Activated T-helper 1 cell treated with anti-CD3 and anti-CD28 coated beads, Interleukin-12 subunit alpha, Interleukin-12 subunit beta, Interleukin-2, Interleukin-4 antibody, amounts not matched to agents 30 ng/mL and 10 ng/mL and 1 ng/mL, durations not matched to agents 14 hours and 24 hours and 36 hours (primary cell): ENCODE measurements around the gene TOPORS. TPM values are rescaled to one million over a fixed set of nuclear protein-coding genes. Genes with fewer than 3 reads are reported as not detected.
"Not testable (repeated sequence)": the region's sequence is repeated elsewhere in the genome, so short reads cannot be mapped to it uniquely, and the experiment has no call there.

Experiments
- DNase-seq: peaks from one replicate; pipeline ENCODE4 v3.0.0; 2021; ENCODE audit warnings: low spot score
- H3K27ac Mint-ChIP-seq: one replicate; pipeline ENCODE4 v1.8.0; 2021; ENCODE audit warnings: mild to moderate bottlenecking, mixed read lengths
- H3K27me3 Mint-ChIP-seq: one replicate; pipeline ENCODE4 v1.8.0; 2022; ENCODE audit warnings: mild to moderate bottlenecking, moderate library complexity, mixed read lengths; ENCODE audit not compliant: insufficient read depth
- H3K36me3 Mint-ChIP-seq: one replicate; pipeline ENCODE4 v1.8.0; 2021; ENCODE audit warnings: low read depth, mixed read lengths
- H3K4me1 Mint-ChIP-seq: one replicate; pipeline ENCODE4 v1.8.0; 2021; ENCODE audit warnings: low read depth, mixed read lengths
- H3K4me3 Mint-ChIP-seq: one replicate; pipeline ENCODE4 v1.8.0; 2021; ENCODE audit warnings: mild to moderate bottlenecking, moderate library complexity, mixed read lengths
- H3K9me3 Mint-ChIP-seq: one replicate; pipeline ENCODE4 v1.8.0; 2021; ENCODE audit warnings: mixed read lengths
- intact Hi-C: fragments of 100-400 bp; cut with micrococcal nuclease; formaldehyde crosslinking; loops from one replicate; pipeline ENCODE4 v1.15.1; 2024
- total RNA-seq: library from RNA; stranded (reverse); gene quantifications from 2 replicates; pipeline ENCODE4 v1.2.3, GENCODE V29; 2022

Gene TOPORS
- total RNA-seq, 1 donor from 2014 or later, result 15.1 TPM

DNA sequence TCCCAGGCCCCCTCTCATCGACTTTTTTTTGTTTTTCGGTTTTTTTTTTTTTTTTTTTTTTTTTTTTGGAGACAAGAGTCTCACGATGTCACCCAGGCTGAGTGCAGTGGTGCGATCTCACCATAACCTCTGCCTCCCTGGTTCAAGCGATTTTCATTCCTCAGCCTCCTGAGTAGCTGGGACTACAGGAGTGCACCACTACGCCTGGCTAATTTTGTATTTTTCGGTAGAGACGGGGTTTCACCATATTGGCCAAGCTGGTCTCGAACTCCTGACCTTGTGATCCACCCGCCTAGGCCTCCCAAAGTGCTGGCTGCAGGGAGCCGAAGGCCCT lies 27.9 kb downstream of the TOPORS start:
- H3K36me3 Mint-ChIP-seq, result peaks cover 21% of the 10 kb centered on the region
- H3K27ac Mint-ChIP-seq, intact Hi-C loops: not testable (repeated sequence)

DNA sequence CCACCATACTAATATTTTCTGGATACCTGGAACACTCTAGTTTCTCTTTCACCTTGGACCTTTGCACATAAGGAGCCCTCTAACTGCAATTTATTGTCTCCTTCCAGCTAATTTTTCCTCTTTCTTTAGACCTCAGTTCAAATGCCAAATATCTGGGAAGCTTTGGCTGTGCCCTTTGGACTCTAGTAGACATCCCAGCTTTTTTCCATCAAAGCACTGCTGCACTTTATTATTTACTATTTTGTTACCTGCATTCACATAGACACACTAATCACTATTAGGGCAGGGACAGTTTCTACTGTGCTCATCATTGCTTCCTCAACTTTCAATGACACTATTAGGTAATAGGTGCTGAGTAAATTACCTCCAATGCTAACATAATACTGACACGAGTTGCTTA lies 28.5 kb downstream of the TOPORS start:
- Mint-ChIP-seq H3K36me3 (peaks cover 21% of the 10 kb centered on the region), H3K27ac (peak overlapping the region; percentile 4), H3K4me1 (peaks cover 53% of the 10 kb centered on the region), H3K27me3 (no peaks in the 10 kb centered on the region), H3K4me3 (peak overlapping the region; percentile 92), H3K9me3 (no peaks in the 10 kb centered on the region)
- DNase-seq, result no peak
- intact Hi-C loops, result no loop called here

More for the DNA sequence above, 27.9 kb downstream of the TOPORS start:
- Mint-ChIP-seq H3K4me1 (peaks cover 53% of the 10 kb centered on the region), H3K4me3 (peak overlapping the region; percentile 92)
- not testable (repeated sequence) for H3K27me3 Mint-ChIP-seq, H3K9me3 Mint-ChIP-seq, DNase-seq

DNA sequence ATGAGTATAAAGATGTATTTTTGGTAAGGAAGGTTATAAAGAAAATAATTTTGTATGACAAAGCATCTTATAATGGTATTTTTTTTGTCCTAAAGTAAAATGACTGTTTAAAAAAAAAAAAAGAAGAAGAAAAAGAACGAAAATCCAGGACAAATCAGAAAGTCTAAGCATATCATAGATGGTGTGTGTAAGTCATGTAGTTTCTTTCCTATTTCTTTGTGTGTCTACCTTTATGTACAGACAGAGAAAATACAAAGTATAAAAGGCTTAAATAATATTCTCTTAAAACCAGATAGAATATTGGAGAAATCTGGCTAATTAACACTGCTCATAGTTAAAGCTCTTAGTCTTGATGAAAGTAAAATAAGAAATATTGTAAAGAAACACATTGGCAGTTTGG lies 34.1 kb downstream of the TOPORS start:
- intact Hi-C loops, result no loop called here
- H3K36me3 Mint-ChIP-seq, result peaks cover 53% of the 10 kb centered on the region
- H3K27ac Mint-ChIP-seq, result no peak overlapping the region
- DNase-seq, result no peak
- no peaks in the 10 kb centered on the region for H3K27me3 Mint-ChIP-seq
- H3K4me1 Mint-ChIP-seq, result peaks cover 28% of the 10 kb centered on the region
- no peak overlapping the region for H3K4me3 Mint-ChIP-seq
- peaks cover 21% of the 10 kb centered on the region for H3K9me3 Mint-ChIP-seq

- Mint-ChIP-seq H3K4me3 (no peak overlapping the region), H3K27ac (no peak overlapping the region), H3K27me3 (no peaks in the 10 kb centered on the region), H3K36me3 (peaks cover 54% of the 10 kb centered on the region), H3K9me3 (peaks cover 21% of the 10 kb centered on the region), H3K4me1 (peaks cover 27% of the 10 kb centered on the region)
- no peak for DNase-seq
- intact Hi-C loops, result no loop called here
Observed at GRCh38 chr9:32516241-32516640, 36.1 kb downstream of the TOPORS start.

GRCh38 chr9:32508728-32509127 lies 43.7 kb downstream of the TOPORS start:
- H3K27ac Mint-ChIP-seq, result no peak overlapping the region
- H3K4me1 Mint-ChIP-seq, result peaks cover 33% of the 10 kb centered on the region
- no peaks in the 10 kb centered on the region for H3K27me3 Mint-ChIP-seq
- peaks cover 16% of the 10 kb centered on the region for H3K36me3 Mint-ChIP-seq
- no peak overlapping the region for H3K4me3 Mint-ChIP-seq
- DNase-seq, result no peak
- H3K9me3 Mint-ChIP-seq, result no peaks in the 10 kb centered on the region
- intact Hi-C loops, result no loop called here

GRCh38 chr9:32503008-32503407 lies 49.4 kb downstream of the TOPORS start:
- H3K4me1 Mint-ChIP-seq, result peaks cover 10% of the 10 kb centered on the region
- H3K4me3 Mint-ChIP-seq, result no peak overlapping the region
- DNase-seq, result no peak
- no peaks in the 10 kb centered on the region for H3K27me3 Mint-ChIP-seq
- intact Hi-C loops, result no loop called here
- H3K36me3 Mint-ChIP-seq, result peaks cover 32% of the 10 kb centered on the region
- no peaks in the 10 kb centered on the region for H3K9me3 Mint-ChIP-seq
- no peak overlapping the region for H3K27ac Mint-ChIP-seq

DNA sequence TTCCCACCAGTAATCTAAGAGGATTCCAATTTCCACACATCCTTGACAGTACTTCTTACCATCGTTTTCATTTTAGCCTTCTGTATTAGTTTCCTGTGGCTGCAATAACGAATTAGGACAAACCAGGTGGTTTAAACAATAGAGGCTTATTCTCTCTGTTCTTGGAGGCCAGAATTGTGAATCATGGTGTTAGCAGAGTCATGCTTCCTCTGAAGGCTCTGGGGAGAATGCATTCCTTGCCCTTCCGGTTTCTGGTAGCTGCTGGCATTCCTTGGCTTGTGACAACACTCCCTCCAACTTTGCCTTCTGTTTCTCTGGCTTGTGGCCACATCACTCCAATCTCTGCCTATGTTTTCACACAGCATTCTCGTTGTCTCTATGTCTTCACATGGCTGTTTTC lies 49.9 kb downstream of the TOPORS start:
- no peaks in the 10 kb centered on the region for H3K9me3 Mint-ChIP-seq
- H3K36me3 Mint-ChIP-seq, result peaks cover 34% of the 10 kb centered on the region
- H3K4me3 Mint-ChIP-seq, result no peak overlapping the region
- peaks cover 10% of the 10 kb centered on the region for H3K4me1 Mint-ChIP-seq
- DNase-seq, result no peak
- H3K27ac Mint-ChIP-seq, result peak overlapping the region; percentile 48
- no peaks in the 10 kb centered on the region for H3K27me3 Mint-ChIP-seq
- intact Hi-C loops, result no loop called here

GRCh38 chr9:32501868-32502267 lies 50.5 kb downstream of the TOPORS start:
- Mint-ChIP-seq H3K36me3 (peaks cover 35% of the 10 kb centered on the region), H3K4me1 (peaks cover 10% of the 10 kb centered on the region), H3K9me3 (no peaks in the 10 kb centered on the region), H3K27me3 (no peaks in the 10 kb centered on the region), H3K27ac (no peak overlapping the region), H3K4me3 (no peak overlapping the region)
- intact Hi-C loops, result no loop called here
- no peak for DNase-seq

- Mint-ChIP-seq H3K4me1 (peaks cover 10% of the 10 kb centered on the region), H3K27ac (no peak overlapping the region), H3K27me3 (no peaks in the 10 kb centered on the region), H3K4me3 (no peak overlapping the region), H3K36me3 (peaks cover 44% of the 10 kb centered on the region), H3K9me3 (no peaks in the 10 kb centered on the region)
- DNase-seq, result no peak
- intact Hi-C loops, result no loop called here
Observed at GRCh38 chr9:32500768-32501167, 51.6 kb downstream of the TOPORS start.

GRCh38 chr9:32497921-32498320 lies 54.5 kb downstream of the TOPORS start:
- Mint-ChIP-seq H3K9me3 (no peaks in the 10 kb centered on the region), H3K4me1 (peaks cover 6% of the 10 kb centered on the region), H3K27me3 (no peaks in the 10 kb centered on the region), H3K4me3 (no peak overlapping the region), H3K36me3 (peaks cover 45% of the 10 kb centered on the region), H3K27ac (no peak overlapping the region)
- no peak for DNase-seq
- intact Hi-C loops, result no loop called here

DNA sequence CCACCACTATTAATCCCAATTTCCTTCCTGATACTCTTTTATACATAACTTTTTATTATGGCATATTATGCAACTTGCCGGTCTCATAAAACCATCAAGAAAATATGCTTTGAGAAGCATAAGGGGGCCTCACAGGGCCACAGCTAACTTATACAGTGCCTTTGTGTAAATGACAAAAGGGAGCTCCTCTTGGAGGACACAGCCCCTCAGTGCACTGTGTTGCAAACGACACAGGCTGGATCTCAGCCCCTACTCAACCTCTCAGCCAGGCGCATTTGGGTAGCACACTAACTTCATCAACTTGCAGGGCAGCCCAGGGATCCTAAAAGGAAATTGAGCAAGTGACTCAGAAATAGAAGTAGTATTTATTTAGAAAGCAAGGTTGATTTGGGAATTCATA lies 61.8 kb downstream of the TOPORS start:
- H3K4me1 Mint-ChIP-seq, result no peaks in the 10 kb centered on the region
- H3K9me3 Mint-ChIP-seq, result no peaks in the 10 kb centered on the region
- DNase-seq, result no peak
- H3K27me3 Mint-ChIP-seq, result no peaks in the 10 kb centered on the region
- H3K27ac Mint-ChIP-seq, result no peak overlapping the region
- intact Hi-C loops, result loop anchor here (5.0 kb wide), 2 partner anchors 33 to 62 kb away; partner anchors contain the start of genes SMIM27 and TOPORS
- H3K4me3 Mint-ChIP-seq, result no peak overlapping the region
- H3K36me3 Mint-ChIP-seq, result peaks cover 37% of the 10 kb centered on the region

Other genes with a start within 250 kb of the TOPORS start
- gene ACO1, start 167.9 kb downstream of the TOPORS start, total RNA-seq, result 5.6 and 6.9 TPM in 2 replicates
- 6.1 and 6.5 TPM in 2 replicates for gene RIGI, start 26.4 kb downstream of the TOPORS start, total RNA-seq
- gene SMIM27, start 259 bp downstream of the TOPORS start, total RNA-seq, result 8.7 and 11.0 TPM in 2 replicates
- 46.3 and 48.2 TPM in 2 replicates for gene NDUFB6, start 20.6 kb upstream of the TOPORS start, total RNA-seq
- gene TAF1L, start 83.1 kb upstream of the TOPORS start, total RNA-seq, result 0.03 TPM in 1 of 2 replicates, not detected in the other
- gene TMEM215, start 231.0 kb upstream of the TOPORS start, total RNA-seq, result not detected in 2 replicates